ENCODE measurements around the gene ZFAND3. TPM values are rescaled to one million over a fixed set of nuclear protein-coding genes. Genes with fewer than 3 reads are reported as not detected.

ZFAND3 gene
- total and polyA plus RNA-seq, 2 experiments from 2014 or later = 36.5 to 50.0 TPM

DNA sequence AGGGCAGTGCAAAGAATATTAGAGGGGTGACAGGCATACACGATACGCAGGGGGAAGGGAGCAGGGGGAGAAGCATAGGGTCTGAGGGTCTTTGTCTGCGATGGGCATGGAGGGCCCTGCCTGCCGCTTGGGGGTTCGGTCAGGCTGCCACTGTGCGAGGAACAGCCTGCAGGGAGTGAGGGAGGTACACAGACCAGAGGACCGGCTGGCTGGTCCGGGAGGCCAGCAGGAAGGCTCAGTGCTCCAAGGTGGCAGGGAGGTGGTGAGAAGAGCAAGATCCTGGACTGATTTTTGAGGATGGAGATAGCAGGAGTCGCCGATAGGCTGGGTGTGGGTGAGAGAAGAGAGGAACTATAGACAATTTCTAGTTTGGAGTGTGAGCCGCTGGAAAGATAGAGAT lies 338.4 kb downstream of the ZFAND3 start:
- DNase-seq (ENCODE audit: low spot score) = no peak
- Histone ChIP-seq H3K9me3 (ENCODE audit: low read depth) (no peaks in the 10 kb centered on the region), H3K9me2 (replicated peaks; ENCODE audit: insufficient read depth) (no peaks in the 10 kb centered on the region), H3K4me3 (no peak overlapping the region), H3K36me3 (replicated peaks; ENCODE audit: insufficient read depth, low read depth) (no peaks in the 10 kb centered on the region), H3K79me2 (no peaks in the 10 kb centered on the region), H3K27ac (no peak overlapping the region), H3K4me1 (ENCODE audit: insufficient read depth) (no peaks in the 10 kb centered on the region), H3K4me2 (no peak overlapping the region), H3K27me3 (no peaks in the 10 kb centered on the region), H4K20me1 (ENCODE audit: insufficient read depth, poor library complexity, severe bottlenecking) (peaks cover 5% of the 10 kb centered on the region), H2AFZ (no peak overlapping the region)
- 94% methylated on average over 11 of the region's 11 CpGs for WGBS (ENCODE audit: low lambda C conversion rate, missing lambda C conversion rate)
- TF ChIP-seq EZH2 (IDR thresholded peaks at IDR 0.05; ENCODE audit: borderline replicate concordance) (no peak), CTCF (IDR thresholded peaks at IDR 0.05; ENCODE audit: poor library complexity) (no peak), EZH2phosphoT487 (IDR thresholded peaks at IDR 0.05; ENCODE audit: low read depth, severe bottlenecking, unreplicated experiment) (no peak)

- no peaks in the 10 kb centered on the region for H3K36me3 ChIP-seq (replicated peaks; ENCODE audit: insufficient read depth, low read depth)
- H3K4me2 ChIP-seq = no peak overlapping the region
- no peak overlapping the region for H3K27ac ChIP-seq
- no peak overlapping the region for H2AFZ ChIP-seq
- no peaks in the 10 kb centered on the region for H3K9me2 ChIP-seq (replicated peaks; ENCODE audit: insufficient read depth)
- no peak overlapping the region for H3K4me3 ChIP-seq
- no peaks in the 10 kb centered on the region for H3K4me1 ChIP-seq (ENCODE audit: insufficient read depth)
- H3K27me3 ChIP-seq = no peaks in the 10 kb centered on the region
- H3K9me3 ChIP-seq (ENCODE audit: low read depth) = no peaks in the 10 kb centered on the region
- DNase-seq (ENCODE audit: low spot score) = no peak
- WGBS (ENCODE audit: low lambda C conversion rate, missing lambda C conversion rate) = 93% methylated on average over 14 of the region's 14 CpGs
- TF ChIP-seq CTCF (IDR thresholded peaks at IDR 0.05; ENCODE audit: poor library complexity) (no peak), EZH2 (IDR thresholded peaks at IDR 0.05; ENCODE audit: borderline replicate concordance) (no peak), EZH2phosphoT487 (IDR thresholded peaks at IDR 0.05; ENCODE audit: low read depth, severe bottlenecking, unreplicated experiment) (no peak)
- peaks cover 5% of the 10 kb centered on the region for H4K20me1 ChIP-seq (ENCODE audit: insufficient read depth, poor library complexity, severe bottlenecking)
- H3K79me2 ChIP-seq = no peaks in the 10 kb centered on the region
Observed at GRCh38 chr6:38158762-38159350, 339.3 kb downstream of the ZFAND3 start.

DNA sequence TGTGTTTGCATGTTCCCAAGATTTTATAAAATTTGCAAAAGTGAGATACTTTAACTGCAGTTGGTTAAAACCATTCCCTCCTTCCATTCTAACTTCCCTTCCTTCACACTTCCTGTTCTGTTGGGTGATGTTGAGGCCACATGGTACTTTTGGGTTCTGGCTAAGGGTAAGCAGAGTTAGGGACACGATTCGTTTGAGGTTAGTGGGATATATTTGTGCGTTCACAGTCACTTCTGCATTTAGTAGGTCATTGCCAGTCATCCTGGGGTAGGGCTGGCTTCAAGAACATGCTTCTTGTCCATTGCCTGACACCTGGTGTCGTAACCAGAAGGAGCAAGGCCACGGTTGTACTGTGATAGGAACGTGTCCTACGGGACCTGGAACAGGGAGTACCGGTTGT lies 340.1 kb downstream of the ZFAND3 start:
- DNase-seq (ENCODE audit: low spot score) = no peak
- TF ChIP-seq CTCF (IDR thresholded peaks at IDR 0.05; ENCODE audit: poor library complexity) = no peak
- TF ChIP-seq EZH2 (IDR thresholded peaks at IDR 0.05; ENCODE audit: borderline replicate concordance) = no peak
- no peak for TF ChIP-seq EZH2phosphoT487 (IDR thresholded peaks at IDR 0.05; ENCODE audit: low read depth, severe bottlenecking, unreplicated experiment)
- no peaks in the 10 kb centered on the region for H3K4me1 ChIP-seq (ENCODE audit: insufficient read depth)

More for the DNA sequence above, 340.1 kb downstream of the ZFAND3 start:
- no peaks in the 10 kb centered on the region for H3K27me3 ChIP-seq
- WGBS (ENCODE audit: low lambda C conversion rate, missing lambda C conversion rate) = 95% methylated on average over 8 of the region's 8 CpGs
- no peak overlapping the region for H3K27ac ChIP-seq
- H3K36me3 ChIP-seq (replicated peaks; ENCODE audit: insufficient read depth, low read depth) = no peaks in the 10 kb centered on the region
- no peak overlapping the region for H3K4me2 ChIP-seq
- H3K9me3 ChIP-seq (ENCODE audit: low read depth) = no peaks in the 10 kb centered on the region
- no peaks in the 10 kb centered on the region for H3K9me2 ChIP-seq (replicated peaks; ENCODE audit: insufficient read depth)
- no peak overlapping the region for H2AFZ ChIP-seq
- H4K20me1 ChIP-seq (ENCODE audit: insufficient read depth, poor library complexity, severe bottlenecking) = peaks cover under 1% of the 10 kb centered on the region
- H3K4me3 ChIP-seq = no peak overlapping the region
- H3K79me2 ChIP-seq = no peaks in the 10 kb centered on the region

Measured in hepatocyte (in vitro differentiated cells).